GM23248 (cell line): ENCODE results near the gene KRTAP19-8. TPM values are rescaled to one million over a fixed set of nuclear protein-coding genes. Genes with fewer than 3 reads are reported as not detected.

Experiments
- DNase-seq: peaks from one replicate; pipeline ENCODE4 v3.0.0-alpha.2; 2015
- H2AFZ ChIP-seq: fragments of 200-600 bp; sonication (generic); 2 replicates; pipeline ENCODE4 v1.6.1; 2016; ENCODE audit warnings: antibody characterized with exemption
- H3F3A ChIP-seq: fragments of 200-600 bp; sonication (generic); 2 replicates; pipeline ENCODE4 v1.6.1; 2016; ENCODE audit warnings: mild to moderate bottlenecking, antibody characterized with exemption, mixed run types; ENCODE audit not compliant: insufficient read depth
- H3K27ac ChIP-seq: fragments of 200-600 bp; sonication (generic); 2 replicates; pipeline ENCODE4 v1.5.1; 2016; ENCODE audit warnings: mild to moderate bottlenecking
- H3K27me3 ChIP-seq: fragments of 200-600 bp; sonication (generic); replicated peaks from 2 replicates; pipeline ENCODE4 v1.6.1; 2016; ENCODE audit warnings: mild to moderate bottlenecking; ENCODE audit not compliant: insufficient read depth
- H3K36me3 ChIP-seq: fragments of 200-600 bp; sonication (generic); 2 replicates; pipeline ENCODE4 v1.6.1; 2016; ENCODE audit warnings: low read depth, mild to moderate bottlenecking
- H3K4me1 ChIP-seq: fragments of 200-600 bp; sonication (generic); 2 replicates; pipeline ENCODE4 v1.6.1; 2016; ENCODE audit warnings: mild to moderate bottlenecking; ENCODE audit not compliant: insufficient read depth
- H3K4me2 ChIP-seq: fragments of 200-600 bp; sonication (generic); one replicate; pipeline ENCODE4 v1.6.1; 2016; ENCODE audit warnings: mild to moderate bottlenecking; ENCODE audit not compliant: unreplicated experiment
- H3K4me3 ChIP-seq: fragments of 200-600 bp; sonication (generic); 2 replicates; pipeline ENCODE4 v1.5.1; 2016; ENCODE audit warnings: mild to moderate bottlenecking
- H3K79me2 ChIP-seq: fragments of 200-600 bp; sonication (generic); 2 replicates; pipeline ENCODE4 v1.6.1; 2016; ENCODE audit warnings: mild to moderate bottlenecking; ENCODE audit not compliant: insufficient read depth
- H3K9ac ChIP-seq: fragments of 200-600 bp; sonication (generic); 2 replicates; pipeline ENCODE4 v1.6.1; 2016; ENCODE audit warnings: mild to moderate bottlenecking
- H3K9me2 ChIP-seq: fragments of 200-600 bp; sonication (generic); 2 replicates; pipeline ENCODE4 v1.6.1; 2016; ENCODE audit warnings: mixed run types, mild to moderate bottlenecking, moderate library complexity; ENCODE audit not compliant: insufficient read depth
- H3K9me3 ChIP-seq: fragments of 200-600 bp; sonication (generic); one replicate; pipeline ENCODE4 v1.6.1; 2017; ENCODE audit warnings: low read depth
- H4K20me1 ChIP-seq: fragments of 200-600 bp; sonication (generic); 2 replicates; pipeline ENCODE4 v1.6.0; 2016; ENCODE audit not compliant: insufficient read depth
- EZH2 ChIP-seq: fragments of 200-600 bp; sonication (generic); IDR thresholded peaks from 2 replicates; pipeline ENCODE4 v1.6.1; 2018; ENCODE audit warnings: antibody characterized with exemption, mild to moderate bottlenecking; ENCODE audit not compliant: insufficient read depth, poor library complexity, severe bottlenecking
- EZH2phosphoT487 ChIP-seq: fragments of 200-600 bp; sonication (generic); IDR thresholded peaks from 2 replicates; pipeline ENCODE4 v1.6.1; 2018; ENCODE audit warnings: antibody characterized with exemption, moderate library complexity, mild to moderate bottlenecking, low read depth; ENCODE audit not compliant: insufficient read depth
- WGBS, 2 experiments: methylation state at CpG; one replicate each; pipeline ENCODE4 v1.1.6; 2015 to 2017; ENCODE audit warnings: low lambda C conversion rate in 2 of 2, low coverage in 1 of 2; ENCODE audit errors: missing lambda C conversion rate in 2 of 2; 5-methylcytosine and 5-hydroxymethylcytosine counted together
- in situ Hi-C: fragments of 300-500 bp; cut with MboI; formaldehyde crosslinking; loops from 2 replicates; pipeline ENCODE4 v1.15.0; 2020
- polyA plus RNA-seq: library from polyadenylated mRNA; unstranded; fragments of >200 nt; fragmentation: Nextera tagmentation; extraction: Ambion mirVana; gene quantifications from 2 replicates; pipeline ENCODE4 v1.2.1, GENCODE V29; 2016
- total RNA-seq: library from RNA; depleted of rRNA; stranded (reverse); fragments of >200 nt; shearing (Covaris generic); gene quantifications from 2 replicates; pipeline ENCODE4 v1.2.3, GENCODE V29; 2014; rRNA removed

KRTAP19-8 gene
- total and polyA plus RNA-seq, 2 experiments from 2014 or later = not detected

DNA sequence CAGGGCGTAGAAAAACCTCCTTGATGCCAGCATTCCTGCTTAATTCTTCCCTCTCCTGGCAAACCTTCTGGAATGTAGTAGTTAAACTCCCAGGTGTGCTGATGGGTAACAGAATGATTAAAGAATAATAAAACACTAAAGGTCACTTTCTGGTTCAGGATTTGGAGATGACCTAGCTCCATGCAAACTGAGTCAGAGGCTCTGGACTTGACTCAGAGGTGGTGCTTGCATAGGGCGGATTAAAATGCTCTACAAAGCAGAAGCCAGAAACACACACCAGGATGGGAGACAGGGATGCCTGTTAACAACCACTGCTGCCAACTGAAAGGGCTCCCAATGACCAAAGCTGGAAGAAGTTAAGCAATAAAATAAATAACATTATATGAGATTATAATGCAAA, 41.5 kb downstream of the KRTAP19-8 start:
- H3K36me3 ChIP-seq = no peaks in the 10 kb centered on the region
- no peaks in the 10 kb centered on the region for H3K79me2 ChIP-seq
- H3K4me2 ChIP-seq = no peak overlapping the region
- no peak for TF ChIP-seq EZH2
- TF ChIP-seq EZH2phosphoT487 = no peak
- H3K9ac ChIP-seq = no peak overlapping the region
- no peak overlapping the region for H2AFZ ChIP-seq
- no peak overlapping the region for H3K27ac ChIP-seq
- H3K9me2 ChIP-seq = no peaks in the 10 kb centered on the region
- no peak overlapping the region for H3K4me3 ChIP-seq
- H3F3A ChIP-seq = no peaks in the 10 kb centered on the region
- peaks cover 5% of the 10 kb centered on the region for H3K9me3 ChIP-seq
- no peak for DNase-seq
- no peaks in the 10 kb centered on the region for H3K27me3 ChIP-seq
- in situ Hi-C loops = no loop called here
- H4K20me1 ChIP-seq = no peaks in the 10 kb centered on the region
- 3 to 6% methylated on average over 2 of the region's 2 CpGs for WGBS, 2 experiments
- no peaks in the 10 kb centered on the region for H3K4me1 ChIP-seq

- no peaks in the 10 kb centered on the region for H3K36me3 ChIP-seq
- WGBS, 2 experiments = 10% methylated on average over 5 of the region's 5 CpGs
- H3K79me2 ChIP-seq = no peaks in the 10 kb centered on the region
- H3K9me3 ChIP-seq = peaks cover 5% of the 10 kb centered on the region
- no peak overlapping the region for H3K4me2 ChIP-seq
- H3K27me3 ChIP-seq = no peaks in the 10 kb centered on the region
- in situ Hi-C loops = no loop called here
- no peak overlapping the region for H3K4me3 ChIP-seq
- DNase-seq = no peak
- H2AFZ ChIP-seq = no peak overlapping the region
- H3K9ac ChIP-seq = no peak overlapping the region
- no peak overlapping the region for H3K27ac ChIP-seq
- no peaks in the 10 kb centered on the region for H3K9me2 ChIP-seq
- H3K4me1 ChIP-seq = no peaks in the 10 kb centered on the region
- TF ChIP-seq EZH2phosphoT487 = no peak
- TF ChIP-seq EZH2 = no peak
- H3F3A ChIP-seq = no peaks in the 10 kb centered on the region
- no peaks in the 10 kb centered on the region for H4K20me1 ChIP-seq
Observed at GRCh38 chr21:30994932-30995331, 43.3 kb downstream of the KRTAP19-8 start.

DNA sequence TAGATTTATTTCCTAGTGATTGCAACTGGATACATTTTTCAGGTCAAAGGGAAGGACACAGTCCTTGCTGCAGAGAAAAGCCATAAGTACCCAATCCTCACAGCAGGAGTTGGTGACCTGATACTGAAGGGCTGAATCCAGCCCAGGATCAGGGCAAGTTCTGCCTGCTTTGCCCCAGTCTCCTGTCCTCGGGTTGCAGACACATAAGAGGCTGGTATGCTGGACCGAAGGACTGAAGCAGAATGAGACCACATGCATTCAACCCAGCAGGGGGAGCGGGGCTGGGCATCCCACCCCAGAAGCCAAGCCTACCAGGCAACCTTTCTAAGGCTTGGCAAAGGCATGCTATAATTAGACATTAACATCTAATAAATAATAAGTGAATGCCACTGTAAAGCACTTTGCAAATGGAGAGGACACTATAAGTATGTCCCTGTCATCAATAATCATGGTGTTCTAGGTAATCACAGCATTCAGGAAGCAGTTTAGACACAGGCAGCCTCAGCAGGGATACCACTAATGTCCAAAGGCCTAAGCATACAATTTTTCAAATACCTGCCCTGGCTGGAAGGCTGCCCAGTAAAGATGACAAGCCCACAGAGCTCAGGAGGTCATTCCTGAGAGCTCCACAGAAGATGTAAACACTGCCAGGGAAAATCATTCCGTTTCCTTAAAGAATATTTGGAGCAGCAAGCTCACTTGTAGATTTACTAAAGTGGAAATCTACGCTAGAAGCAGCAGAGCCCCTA, 47.6 kb downstream of the KRTAP19-8 start:
- no peaks in the 10 kb centered on the region for H3K79me2 ChIP-seq
- H3K9ac ChIP-seq = no peak overlapping the region
- H3K4me3 ChIP-seq = no peak overlapping the region

GRCh38 chr21:30988706-30989105, 49.6 kb downstream of the KRTAP19-8 start:
- TF ChIP-seq EZH2phosphoT487 (no peak), EZH2 (no peak)
- in situ Hi-C loops = no loop called here
- 0% methylated on average over 1 of the region's 1 CpG for WGBS, 2 experiments

More for the DNA sequence above, 47.6 kb downstream of the KRTAP19-8 start:
- in situ Hi-C loops = no loop called here
- Histone ChIP-seq H4K20me1 (no peaks in the 10 kb centered on the region), H3K4me2 (no peak overlapping the region), H2AFZ (no peak overlapping the region), H3K9me3 (peaks cover 5% of the 10 kb centered on the region), H3K36me3 (no peaks in the 10 kb centered on the region), H3K27me3 (no peaks in the 10 kb centered on the region), H3K9me2 (no peaks in the 10 kb centered on the region), H3F3A (no peaks in the 10 kb centered on the region), H3K4me1 (no peaks in the 10 kb centered on the region), H3K27ac (no peak overlapping the region)
- TF ChIP-seq EZH2phosphoT487 = no peak
- TF ChIP-seq EZH2 = no peak
- DNase-seq = no peak
- 8% methylated on average over 5 of the region's 5 CpGs for WGBS, 2 experiments

More at GRCh38 chr21:30988706-30989105, 49.6 kb downstream of the KRTAP19-8 start:
- H3K27me3 ChIP-seq = no peaks in the 10 kb centered on the region
- peaks cover 5% of the 10 kb centered on the region for H3K9me3 ChIP-seq
- H2AFZ ChIP-seq = no peak overlapping the region
- H3F3A ChIP-seq = no peaks in the 10 kb centered on the region
- H3K4me1 ChIP-seq = no peaks in the 10 kb centered on the region
- no peaks in the 10 kb centered on the region for H3K79me2 ChIP-seq
- no peak overlapping the region for H3K27ac ChIP-seq
- H3K9me2 ChIP-seq = no peaks in the 10 kb centered on the region
- no peak for DNase-seq
- no peak overlapping the region for H3K4me2 ChIP-seq
- no peaks in the 10 kb centered on the region for H3K36me3 ChIP-seq
- H4K20me1 ChIP-seq = no peaks in the 10 kb centered on the region
- H3K4me3 ChIP-seq = no peak overlapping the region
- no peak overlapping the region for H3K9ac ChIP-seq

Other genes with a start within 250 kb of the KRTAP19-8 start
- not detected in 2 replicates for gene KRTAP8-1, start 225.2 kb downstream of the KRTAP19-8 start, total RNA-seq
- gene KRTAP8-1, start 225.2 kb downstream of the KRTAP19-8 start, polyA plus RNA-seq = not detected in 2 replicates
- gene KRTAP7-1, start 208.7 kb downstream of the KRTAP19-8 start, total RNA-seq = not detected in 2 replicates
- gene KRTAP7-1, start 208.7 kb downstream of the KRTAP19-8 start, polyA plus RNA-seq = not detected in 2 replicates
- not detected in 2 replicates for gene KRTAP11-1, start 156.9 kb downstream of the KRTAP19-8 start, total RNA-seq
- gene KRTAP11-1, start 156.9 kb downstream of the KRTAP19-8 start, polyA plus RNA-seq = not detected in 2 replicates